Endothelial cell of umbilical vein (primary cell): ENCODE results near the gene FNDC8. TPM values are rescaled to one million over a fixed set of nuclear protein-coding genes. Genes with fewer than 3 reads are reported as not detected.

Experiments used
- BruUV-seq: library from RNA; stranded (reverse); fragments of 400-500 nt; replicated peaks from 2 replicates; lab custom pipeline; 2021; lab: Mats Ljungman, UMichigan
- CTCF ChIA-PET: fragments of 300-600, 350-600 bp; sonication (Branson Sonifier 250); formaldehyde crosslinking; loops from one replicate; lab custom pipeline; 2021; ENCODE audit warnings: antibody characterized with exemption, inconsistent platforms; lab: Charles Lee
- POLR2A ChIA-PET: fragments of 300-600, 350-600 bp; sonication (Branson Sonifier 250); formaldehyde crosslinking; loops from one replicate; lab custom pipeline; 2021; ENCODE audit warnings: antibody characterized with exemption, inconsistent platforms; lab: Charles Lee
- DNase-seq: peaks from one replicate; pipeline ENCODE4 v3.0.0-alpha.2; 2011; ENCODE audit warnings: low read depth, low spot score
- FAIRE-seq: peaks from 2 replicates; lab custom pipeline; 2011; peaks lifted over from hg19 to GRCh38; lab: Jason Lieb, UNC
- H2AFZ ChIP-seq: 2 replicates; pipeline ENCODE4 v1.6.0; 2012; ENCODE audit warnings: low read depth, low read length, control low read depth, inconsistent platforms
- H3K27ac ChIP-seq: 2 replicates; pipeline ENCODE4 v1.5.1; 2011; ENCODE audit warnings: low read depth, mild to moderate bottlenecking, control low read depth, low read length, moderate library complexity; ENCODE audit not compliant: insufficient read depth
- H3K27me3 ChIP-seq, 2 experiments: 2 replicates each; pipeline versions ENCODE4 v1.6.0 to v1.6.1; 2011; ENCODE audit warnings: low read length in 2 of 2, mixed read lengths in 1 of 2; ENCODE audit not compliant: control insufficient read depth in 2 of 2, insufficient read depth in 2 of 2
- H3K36me3 ChIP-seq, 2 experiments: 2 replicates in 1 of 2; 3 replicates in 1 of 2; pipeline ENCODE4 v1.5.1; 2011; ENCODE audit warnings: low read length in 2 of 2, mild to moderate bottlenecking in 1 of 2, moderate library complexity in 1 of 2; ENCODE audit not compliant: control insufficient read depth in 2 of 2, insufficient read depth in 2 of 2; ENCODE audit errors: extremely low read depth in 1 of 2
- H3K4me1 ChIP-seq: 3 replicates; pipeline ENCODE4 v1.5.1; 2011; ENCODE audit warnings: mild to moderate bottlenecking, low read length; ENCODE audit not compliant: control insufficient read depth, insufficient read depth; ENCODE audit errors: extremely low read depth
- H3K4me2 ChIP-seq: 2 replicates; pipeline ENCODE4 v1.6.1; 2011; ENCODE audit warnings: low read length, control low read depth, mixed read lengths; ENCODE audit not compliant: insufficient read depth
- H3K4me3 ChIP-seq, 3 experiments: fragments of 200-600 bp in 1 of 3; sonication (generic), shearing (Covaris generic) in 1 of 3; replicated peaks in 1 of 3; 2 replicates each; pipeline ENCODE4 v1.5.1; 2011 to 2016; ENCODE audit warnings: control low read depth in 3 of 3, low read length in 3 of 3, mild to moderate bottlenecking in 2 of 3, inconsistent platforms in 1 of 3, low read depth in 1 of 3, moderate library complexity in 1 of 3; ENCODE audit not compliant: insufficient read depth in 1 of 3
- H3K79me2 ChIP-seq: 2 replicates; pipeline ENCODE4 v1.6.0; 2012; ENCODE audit warnings: low read length, inconsistent platforms; ENCODE audit not compliant: control insufficient read depth, insufficient read depth
- H3K9ac ChIP-seq: replicated peaks from 2 replicates; pipeline ENCODE3; 2011; ENCODE audit warnings: low read length, control low read depth; ENCODE audit not compliant: insufficient read depth; ENCODE audit errors: extremely low read depth
- H3K9me1 ChIP-seq: replicated peaks from 3 replicates; pipeline ENCODE4 v1.6.0; 2011; ENCODE audit warnings: mild to moderate bottlenecking, low read length; ENCODE audit not compliant: control insufficient read depth, insufficient read depth; ENCODE audit errors: extremely low read depth
- H3K9me3 ChIP-seq: replicated peaks from 2 replicates; pipeline ENCODE4 v1.5.1; 2012; ENCODE audit warnings: low read length, inconsistent platforms; ENCODE audit not compliant: control insufficient read depth, insufficient read depth
- H4K20me1 ChIP-seq: replicated peaks from 2 replicates; pipeline ENCODE3; 2011; ENCODE audit warnings: mild to moderate bottlenecking, low read length; ENCODE audit not compliant: control insufficient read depth, insufficient read depth; ENCODE audit errors: extremely low read depth
- CTCF ChIP-seq, 2 donors: IDR thresholded peaks; 1 replicate in 1 of 2; 2 replicates in 1 of 2; pipeline ENCODE4 v1.5.1; 2011; ENCODE audit warnings: low read length in 2 of 2, mild to moderate bottlenecking in 2 of 2, moderate library complexity in 2 of 2, control low read depth in 1 of 2, inconsistent platforms in 1 of 2, low read depth in 1 of 2; ENCODE audit not compliant: insufficient read depth in 1 of 2; ENCODE audit errors: extremely low read depth in 1 of 2
- EZH2 ChIP-seq: IDR thresholded peaks from 2 replicates; pipeline ENCODE4 v1.6.1; 2012; ENCODE audit warnings: borderline replicate concordance, low read depth, mild to moderate bottlenecking, moderate library complexity, low read length, inconsistent platforms; ENCODE audit not compliant: severe bottlenecking
- FOS ChIP-seq: IDR thresholded peaks from 2 replicates; pipeline ENCODE4 v1.6.1; 2011; ENCODE audit warnings: mild to moderate bottlenecking, low read length, moderate library complexity, borderline replicate concordance; ENCODE audit not compliant: insufficient read depth
- GATA2 ChIP-seq: IDR thresholded peaks from 2 replicates; pipeline ENCODE4 v1.7.0; 2011; ENCODE audit warnings: low read depth, mild to moderate bottlenecking, moderate library complexity, mixed read lengths, low read length; ENCODE audit not compliant: insufficient read length, insufficient read depth
- JUN ChIP-seq: IDR thresholded peaks from 2 replicates; pipeline ENCODE4 v1.6.1; 2011; ENCODE audit warnings: borderline replicate concordance, low read depth; ENCODE audit not compliant: insufficient read length, insufficient read depth
- MAX ChIP-seq: IDR thresholded peaks from 2 replicates; pipeline ENCODE4 v1.6.1; 2011; ENCODE audit not compliant: insufficient read depth, insufficient read length
- MYC ChIP-seq: IDR thresholded peaks from one replicate; pipeline ENCODE4 v1.6.1; 2011; ENCODE audit warnings: mild to moderate bottlenecking, low read depth, low read length
- POLR2A ChIP-seq: IDR thresholded peaks from 2 replicates; pipeline ENCODE4 v1.6.1; 2012; ENCODE audit warnings: low read depth, mild to moderate bottlenecking, control low read depth, low read length
- POLR2AphosphoS5 ChIP-seq: IDR thresholded peaks from 2 replicates; pipeline ENCODE4 v1.6.1; 2012; ENCODE audit warnings: low read depth, mild to moderate bottlenecking, control low read depth, low read length, moderate library complexity; ENCODE audit not compliant: insufficient read depth
- dilution Hi-C: fragments of 300-500 bp; cut with MboI; formaldehyde crosslinking; loops from one replicate; pipeline ENCODE4 v1.15.0; 2019; ENCODE audit warnings: low sequenced_read_pairs; ENCODE audit not compliant: extremely low pct_ligation_motif_present
- intact Hi-C: fragments of 100-400 bp; cut with micrococcal nuclease; formaldehyde crosslinking; loops from one replicate; pipeline ENCODE4 v1.10.0; 2022
- polyA plus RNA-seq, 4 experiments: library from polyadenylated mRNA; depleted of rRNA in 3 of 4; stranded (reverse) in 3 of 4; unstranded in 1 of 4; fragments of >200 nt; gene quantifications; 2 replicates each; pipeline versions ENCODE4 v1.2.1 to v1.2.3, GENCODE V29; 2011 to 2012; ENCODE audit warnings: missing spikeins in 1 of 4
- total RNA-seq: library from RNA; stranded (reverse); gene quantifications from 2 replicates; pipeline ENCODE4 v1.2.3, GENCODE V29; 2021

FNDC8 gene
- total and polyA plus RNA-seq, 2 donors (not counting 3 experiments of a cell fraction or from before 2014, with no cell fraction given): not detected

GRCh38 chr17:35083071-35083470 lies 38.3 kb upstream of the FNDC8 start:
- DNase-seq (no peak), FAIRE-seq (no peak)
- CTCF ChIA-PET: interaction anchor here (1.1 to 5.3 kb wide), 3 partner anchors 15 to 60 kb away, joined by 3 to 21 read pairs (median 4); partner anchors contain the start of gene RFFL
- Histone ChIP-seq H2AFZ (no peak overlapping the region), H4K20me1 (no peaks in the 10 kb centered on the region), H3K4me3 (no peak overlapping the region), H3K27ac (no peak overlapping the region), H3K9ac (no peak overlapping the region), H3K27me3 (no peaks in the 10 kb centered on the region), H3K36me3 (no peaks in the 10 kb centered on the region), H3K4me2 (no peak overlapping the region), H3K79me2 (peaks cover 48% of the 10 kb centered on the region), H3K4me1 (peaks cover 27% of the 10 kb centered on the region), H3K9me1 (no peaks in the 10 kb centered on the region), H3K9me3 (no peaks in the 10 kb centered on the region)
- intact Hi-C loops (no loop called here), dilution Hi-C loops (no loop called here)
- no TSS peak for BruUV-seq
- TF ChIP-seq POLR2A (no peak), JUN (no peak), POLR2AphosphoS5 (no peak), FOS (no peak), GATA2 (no peak), MYC (no peak), EZH2 (no peak), CTCF (IDR thresholded peaks at IDR 0.05; ENCODE audit: extremely low read depth in 1 of 2, insufficient read depth in 1 of 2, low read depth in 1 of 2, low read length in 2 of 2) (no peak), MAX (no peak)
- POLR2A ChIA-PET: interaction anchor here (0.6 kb wide), 1 partner anchor 12 kb away, joined by 7 read pairs; no protein-coding TSS in a partner anchor
